ENCODE results near the gene VSX2.

DNA sequence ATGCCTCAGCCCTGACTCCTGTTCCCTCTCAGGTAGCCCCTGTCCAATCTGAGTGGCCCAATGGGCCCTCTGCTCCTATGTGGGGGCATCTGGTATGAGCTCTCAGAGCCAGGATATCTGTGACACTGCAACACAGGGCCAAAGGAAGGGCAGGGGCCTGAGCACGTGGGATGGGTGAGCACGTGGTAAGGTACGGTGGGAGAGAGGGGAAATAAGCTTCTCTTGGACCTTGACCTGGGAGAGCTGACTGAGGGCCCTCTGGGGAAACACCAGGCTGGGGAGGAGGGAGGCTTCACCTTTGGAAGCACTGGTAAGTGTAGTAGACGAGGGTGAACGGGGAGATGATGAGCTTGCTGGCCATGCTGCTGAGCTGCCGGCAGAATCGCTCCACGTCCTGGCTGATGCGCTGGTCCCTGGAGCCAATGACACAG is 56.8 kb downstream of the VSX2 start:
- TF ChIP-seq CTCF (IDR thresholded peaks at IDR 0.05): no peak
- no peak for TF ChIP-seq POLR2A (IDR thresholded peaks at IDR 0.05)
